GM23248 (cell line): ENCODE data around the gene RPS6KA5. TPM values are rescaled to one million over a fixed set of nuclear protein-coding genes. Genes with fewer than 3 reads are reported as not detected.
"Not testable (repeated sequence)": the region's sequence is repeated elsewhere in the genome, so short reads cannot be mapped to it uniquely, and the experiment has no call there.

ENCODE experiments used
- DNase-seq: peaks from one replicate; pipeline ENCODE4 v3.0.0-alpha.2; 2015
- H2AFZ ChIP-seq: fragments of 200-600 bp; sonication (generic); 2 replicates; pipeline ENCODE4 v1.6.1; 2016; ENCODE audit warnings: antibody characterized with exemption
- H3F3A ChIP-seq: fragments of 200-600 bp; sonication (generic); 2 replicates; pipeline ENCODE4 v1.6.1; 2016; ENCODE audit warnings: mild to moderate bottlenecking, antibody characterized with exemption, mixed run types; ENCODE audit not compliant: insufficient read depth
- H3K27ac ChIP-seq: fragments of 200-600 bp; sonication (generic); 2 replicates; pipeline ENCODE4 v1.5.1; 2016; ENCODE audit warnings: mild to moderate bottlenecking
- H3K27me3 ChIP-seq: fragments of 200-600 bp; sonication (generic); replicated peaks from 2 replicates; pipeline ENCODE4 v1.6.1; 2016; ENCODE audit warnings: mild to moderate bottlenecking; ENCODE audit not compliant: insufficient read depth
- H3K36me3 ChIP-seq: fragments of 200-600 bp; sonication (generic); 2 replicates; pipeline ENCODE4 v1.6.1; 2016; ENCODE audit warnings: low read depth, mild to moderate bottlenecking
- H3K4me1 ChIP-seq: fragments of 200-600 bp; sonication (generic); 2 replicates; pipeline ENCODE4 v1.6.1; 2016; ENCODE audit warnings: mild to moderate bottlenecking; ENCODE audit not compliant: insufficient read depth
- H3K4me2 ChIP-seq: fragments of 200-600 bp; sonication (generic); one replicate; pipeline ENCODE4 v1.6.1; 2016; ENCODE audit warnings: mild to moderate bottlenecking; ENCODE audit not compliant: unreplicated experiment
- H3K4me3 ChIP-seq: fragments of 200-600 bp; sonication (generic); 2 replicates; pipeline ENCODE4 v1.5.1; 2016; ENCODE audit warnings: mild to moderate bottlenecking
- H3K79me2 ChIP-seq: fragments of 200-600 bp; sonication (generic); 2 replicates; pipeline ENCODE4 v1.6.1; 2016; ENCODE audit warnings: mild to moderate bottlenecking; ENCODE audit not compliant: insufficient read depth
- H3K9ac ChIP-seq: fragments of 200-600 bp; sonication (generic); 2 replicates; pipeline ENCODE4 v1.6.1; 2016; ENCODE audit warnings: mild to moderate bottlenecking
- H3K9me2 ChIP-seq: fragments of 200-600 bp; sonication (generic); 2 replicates; pipeline ENCODE4 v1.6.1; 2016; ENCODE audit warnings: mixed run types, mild to moderate bottlenecking, moderate library complexity; ENCODE audit not compliant: insufficient read depth
- H3K9me3 ChIP-seq: fragments of 200-600 bp; sonication (generic); one replicate; pipeline ENCODE4 v1.6.1; 2017; ENCODE audit warnings: low read depth
- H4K20me1 ChIP-seq: fragments of 200-600 bp; sonication (generic); 2 replicates; pipeline ENCODE4 v1.6.0; 2016; ENCODE audit not compliant: insufficient read depth
- EZH2 ChIP-seq: fragments of 200-600 bp; sonication (generic); IDR thresholded peaks from 2 replicates; pipeline ENCODE4 v1.6.1; 2018; ENCODE audit warnings: antibody characterized with exemption, mild to moderate bottlenecking; ENCODE audit not compliant: insufficient read depth, poor library complexity, severe bottlenecking
- EZH2phosphoT487 ChIP-seq: fragments of 200-600 bp; sonication (generic); IDR thresholded peaks from 2 replicates; pipeline ENCODE4 v1.6.1; 2018; ENCODE audit warnings: antibody characterized with exemption, moderate library complexity, mild to moderate bottlenecking, low read depth; ENCODE audit not compliant: insufficient read depth
- WGBS, 2 experiments: methylation state at CpG; one replicate each; pipeline ENCODE4 v1.1.6; 2015 to 2017; ENCODE audit warnings: low lambda C conversion rate in 2 of 2, low coverage in 1 of 2; ENCODE audit errors: missing lambda C conversion rate in 2 of 2; 5-methylcytosine and 5-hydroxymethylcytosine counted together
- in situ Hi-C: fragments of 300-500 bp; cut with MboI; formaldehyde crosslinking; loops from 2 replicates; pipeline ENCODE4 v1.15.0; 2020
- polyA plus RNA-seq: library from polyadenylated mRNA; unstranded; fragments of >200 nt; fragmentation: Nextera tagmentation; extraction: Ambion mirVana; gene quantifications from 2 replicates; pipeline ENCODE4 v1.2.1, GENCODE V29; 2016
- total RNA-seq: library from RNA; depleted of rRNA; stranded (reverse); fragments of >200 nt; shearing (Covaris generic); gene quantifications from 2 replicates; pipeline ENCODE4 v1.2.3, GENCODE V29; 2014

Gene RPS6KA5
- total and polyA plus RNA-seq, 2 experiments from 2014 or later = 0.54 to 1.2 TPM

- H3K9me3 ChIP-seq = no peaks in the 10 kb centered on the region
- no peaks in the 10 kb centered on the region for H3K36me3 ChIP-seq
- peak overlapping the region; percentile 45; the same call in 1 of the 2 replicates for H3K9ac ChIP-seq
- H3K4me2 ChIP-seq = peak overlapping the region; percentile 100
- H3K27ac ChIP-seq = no peak overlapping the region
- peak overlapping the region; percentile 73 for H3K4me3 ChIP-seq
- in situ Hi-C loops = no loop called here
- H3F3A ChIP-seq = no peaks in the 10 kb centered on the region
- 71 to 72% methylated on average over 16 to 17 of the region's 17 CpGs for WGBS, 2 experiments
- H2AFZ ChIP-seq = peak overlapping the region; percentile 96
- no peaks in the 10 kb centered on the region for H3K9me2 ChIP-seq
- no peaks in the 10 kb centered on the region for H3K27me3 ChIP-seq
- H3K4me1 ChIP-seq = peaks cover 4% of the 10 kb centered on the region; the same call in 1 of the 2 replicates
- H4K20me1 ChIP-seq = no peaks in the 10 kb centered on the region
- TF ChIP-seq EZH2phosphoT487 (no peak), EZH2 (no peak)
- no peak for DNase-seq
- no peaks in the 10 kb centered on the region for H3K79me2 ChIP-seq
Observed at GRCh38 chr14:90828642-90829487, 231.6 kb downstream of the RPS6KA5 start.

GRCh38 chr14:90827919-90828610 lies 232.4 kb downstream of the RPS6KA5 start:
- in situ Hi-C loops = no loop called here
- Histone ChIP-seq H3K36me3 (no peaks in the 10 kb centered on the region), H3K9ac (peak overlapping the region; percentile 49), H3F3A (no peaks in the 10 kb centered on the region), H2AFZ (peak overlapping the region; percentile 96), H3K4me2 (peak overlapping the region; percentile 100), H3K27ac (no peak overlapping the region), H3K4me3 (peak overlapping the region; percentile 73), H3K79me2 (no peaks in the 10 kb centered on the region), H3K27me3 (no peaks in the 10 kb centered on the region), H3K4me1 (peaks cover 4% of the 10 kb centered on the region; the same call in 1 of the 2 replicates), H4K20me1 (no peaks in the 10 kb centered on the region), H3K9me2 (no peaks in the 10 kb centered on the region), H3K9me3 (no peaks in the 10 kb centered on the region)
- TF ChIP-seq EZH2phosphoT487 (no peak), EZH2 (no peak)
- DNase-seq = peak; percentile 95
- 1 to 2% methylated on average over 31 to 42 of the region's 42 CpGs for WGBS, 2 experiments

GRCh38 chr14:90823542-90823941 lies 236.9 kb downstream of the RPS6KA5 start:
- H3K27ac ChIP-seq, H4K20me1 ChIP-seq, H2AFZ ChIP-seq, H3K9me2 ChIP-seq, in situ Hi-C loops, H3K4me2 ChIP-seq, H3K4me1 ChIP-seq, H3K36me3 ChIP-seq, H3K4me3 ChIP-seq, H3K9ac ChIP-seq, H3K27me3 ChIP-seq, H3K79me2 ChIP-seq, H3F3A ChIP-seq, DNase-seq, H3K9me3 ChIP-seq: not testable (repeated sequence)
- 59 to 64% methylated on average over 4 of the region's 4 CpGs for WGBS, 2 experiments

- Histone ChIP-seq H3K4me3 (no peak overlapping the region), H3K27me3 (no peaks in the 10 kb centered on the region; the same call in 1 of the 2 replicates), H3K4me1 (no peaks in the 10 kb centered on the region), H2AFZ (no peak overlapping the region), H3K4me2 (no peak overlapping the region), H3K9me2 (no peaks in the 10 kb centered on the region), H3F3A (no peaks in the 10 kb centered on the region), H3K79me2 (no peaks in the 10 kb centered on the region), H3K9ac (no peak overlapping the region), H3K27ac (no peak overlapping the region), H3K9me3 (no peaks in the 10 kb centered on the region), H3K36me3 (no peaks in the 10 kb centered on the region), H4K20me1 (no peaks in the 10 kb centered on the region)
- no peak for TF ChIP-seq EZH2
- WGBS, 2 experiments = 64 to 65% methylated on average over 11 of the region's 11 CpGs
- peak; percentile 66 for DNase-seq
- in situ Hi-C loops = no loop called here
Observed at GRCh38 chr14:90820958-90821357, 239.5 kb downstream of the RPS6KA5 start.
